Activated CD4-positive, CD25-positive, alpha-beta regulatory T cell (primary cell): ENCODE measurements around the gene SMIM29.
"Not testable (repeated sequence)": the region's sequence is repeated elsewhere in the genome, so short reads cannot be mapped to it uniquely, and the experiment has no call there.

ENCODE experiments used
- DNase-seq, 4 experiments: peaks; one replicate each; lab custom pipeline; 2025; lab: John Stamatoyannopoulos, UW

Gene SMIM29

DNA sequence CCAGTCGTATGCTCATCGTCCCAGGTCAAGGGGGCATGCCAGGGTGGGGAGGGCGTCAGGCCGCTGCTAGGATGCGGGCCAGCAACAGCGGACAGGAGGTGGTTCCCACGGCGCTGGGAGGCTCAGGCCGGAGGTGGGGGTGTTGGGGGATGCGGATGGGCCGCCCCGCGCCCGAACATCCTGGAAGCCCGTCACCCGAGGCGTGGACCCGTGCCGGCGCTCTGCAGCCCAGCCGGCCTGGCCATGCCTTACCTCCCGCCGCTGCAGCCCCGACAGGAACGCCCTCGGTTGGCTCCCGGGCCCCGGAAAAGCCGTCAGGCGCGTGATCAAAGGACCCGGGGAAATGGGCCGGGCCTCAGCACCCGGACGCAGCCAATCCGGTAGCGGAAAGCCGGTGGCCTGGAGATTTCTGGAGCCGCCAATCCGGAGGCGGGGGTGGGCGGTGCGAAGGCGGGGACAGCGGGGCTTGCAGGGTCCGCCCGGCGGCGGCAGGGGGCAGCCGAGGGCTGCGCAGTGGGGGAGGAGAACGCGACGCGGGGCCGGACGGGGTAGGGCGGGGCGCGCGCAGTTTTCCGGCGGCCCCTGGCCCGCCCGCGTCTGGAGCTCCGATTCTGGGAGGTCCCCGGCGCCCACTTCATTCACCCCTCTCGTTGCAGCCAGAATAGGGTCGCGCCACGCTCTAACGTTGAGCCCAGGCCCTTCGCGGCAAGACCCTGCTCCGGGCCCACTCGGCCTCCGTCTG lies at the start of gene SMIM29:
Gene SMIM29 (minus strand): TSS at position 280 of the 742 bp plus-strand sequence. CDS start 1,215 bp downstream, outside the sequence.
- peak; percentile 94 to 97 (median 96) for DNase-seq

DNA sequence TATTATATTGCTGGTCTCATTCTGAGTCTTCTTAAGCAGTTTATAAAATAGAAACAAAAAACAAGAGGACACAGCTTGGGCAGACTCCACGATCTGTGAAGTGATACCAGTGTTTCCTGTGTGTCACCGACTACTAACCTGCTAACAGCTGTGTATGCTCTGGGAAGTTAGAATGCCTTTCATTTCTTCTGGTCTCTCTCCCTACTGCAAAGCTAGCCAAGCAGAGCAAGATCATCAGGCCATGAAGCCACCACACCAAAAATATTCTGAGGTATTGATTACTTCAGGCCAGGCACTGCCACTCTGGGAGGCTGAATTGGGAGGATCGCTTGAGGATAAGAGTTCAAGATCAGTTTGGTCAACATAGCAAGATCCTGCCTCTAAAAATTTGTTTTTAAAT lies 46.9 kb upstream of the SMIM29 start:
- no peak for DNase-seq

DNA sequence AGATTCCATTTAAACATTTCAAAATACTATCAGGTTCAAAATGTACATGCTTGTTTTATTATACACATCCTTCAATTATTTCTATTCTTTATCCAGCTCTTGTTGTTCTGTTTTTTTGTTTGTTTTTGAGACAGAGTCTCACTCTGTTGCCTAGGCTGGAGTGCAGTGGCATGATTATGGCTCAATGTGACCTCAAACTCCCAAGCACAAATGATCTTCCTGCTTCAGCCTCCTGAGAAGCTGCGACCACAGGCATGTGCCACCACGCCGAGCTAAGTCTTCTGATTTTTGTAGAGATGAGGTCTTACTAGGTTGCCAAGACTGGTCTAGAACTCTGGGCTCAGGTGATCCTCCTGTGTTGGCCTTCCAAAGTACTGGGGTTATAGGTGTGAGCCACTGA lies 44.1 kb upstream of the SMIM29 start:
- DNase-seq: no peak

DNA sequence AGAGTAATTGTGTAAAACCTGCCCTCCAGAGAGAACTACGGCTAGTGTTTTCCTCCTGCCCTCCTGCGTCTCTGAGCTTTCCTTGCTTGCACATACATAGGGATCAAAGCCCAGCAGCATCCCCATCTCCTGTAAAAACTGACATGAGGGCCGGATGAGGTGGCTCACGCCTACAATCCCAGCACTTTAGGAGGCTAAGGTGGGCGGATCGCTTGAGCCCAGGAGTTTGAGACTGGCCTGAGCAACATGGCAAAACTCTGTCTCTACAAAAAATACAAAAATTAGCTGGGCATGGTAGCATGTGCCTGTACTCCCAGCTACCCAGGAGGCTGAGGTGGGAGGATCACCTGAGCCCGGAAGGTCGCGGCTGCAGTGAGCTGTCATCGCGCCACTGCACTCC lies 40.3 kb upstream of the SMIM29 start:
- DNase-seq: no peak

DNA sequence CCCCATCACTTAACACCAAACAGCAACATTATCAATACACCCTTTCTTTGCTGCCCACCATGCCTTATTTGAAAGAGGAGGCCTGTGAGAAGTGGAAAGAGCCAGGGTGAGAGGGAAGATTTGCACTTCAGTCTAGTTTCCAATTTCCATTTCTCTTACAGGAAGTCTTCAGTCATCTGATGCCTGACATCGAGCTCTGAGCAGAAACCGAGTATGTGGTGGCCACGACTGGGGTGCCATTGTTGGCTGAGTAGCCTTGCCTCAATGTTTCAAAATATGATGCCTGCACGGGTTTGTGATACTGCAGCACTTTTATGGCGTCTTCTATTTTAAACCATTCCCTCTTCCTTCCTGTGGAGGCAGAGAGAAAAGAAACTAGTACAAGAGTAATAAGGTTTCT lies 39.8 kb upstream of the SMIM29 start:
- no peak for DNase-seq

DNA sequence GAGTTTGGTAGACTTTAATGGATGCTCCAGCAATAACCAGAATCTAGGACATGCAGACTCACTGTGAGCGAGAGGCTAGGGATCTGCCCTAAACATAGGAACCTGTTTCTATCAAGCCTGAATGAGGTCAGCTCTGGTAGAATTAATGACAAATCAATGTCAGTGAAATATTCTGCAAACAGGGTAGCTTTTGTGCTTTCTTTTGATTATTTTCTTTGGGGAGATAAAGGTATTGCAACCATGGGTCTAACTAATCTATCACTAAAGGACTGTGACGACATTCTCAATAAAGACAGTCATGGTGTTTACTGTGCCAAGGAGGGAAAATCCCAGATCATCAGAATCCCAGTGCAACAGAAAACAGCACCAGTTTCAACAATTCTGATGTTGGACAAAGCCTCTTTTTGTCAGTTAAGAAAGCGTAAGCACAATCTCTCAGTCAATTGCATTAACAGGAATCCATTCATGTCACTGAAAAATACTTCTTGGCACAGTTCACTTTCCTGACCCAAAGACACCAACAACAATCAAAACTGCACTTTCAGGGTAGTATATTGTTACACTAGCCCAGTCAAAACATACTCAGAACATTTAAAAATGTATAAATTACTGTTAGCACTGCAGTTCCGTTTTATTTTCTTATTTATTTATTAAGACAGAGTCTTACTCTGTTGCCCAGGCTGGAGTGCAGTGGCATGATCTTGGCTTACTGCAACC lies 36.8 kb upstream of the SMIM29 start:
- no peak for DNase-seq

DNA sequence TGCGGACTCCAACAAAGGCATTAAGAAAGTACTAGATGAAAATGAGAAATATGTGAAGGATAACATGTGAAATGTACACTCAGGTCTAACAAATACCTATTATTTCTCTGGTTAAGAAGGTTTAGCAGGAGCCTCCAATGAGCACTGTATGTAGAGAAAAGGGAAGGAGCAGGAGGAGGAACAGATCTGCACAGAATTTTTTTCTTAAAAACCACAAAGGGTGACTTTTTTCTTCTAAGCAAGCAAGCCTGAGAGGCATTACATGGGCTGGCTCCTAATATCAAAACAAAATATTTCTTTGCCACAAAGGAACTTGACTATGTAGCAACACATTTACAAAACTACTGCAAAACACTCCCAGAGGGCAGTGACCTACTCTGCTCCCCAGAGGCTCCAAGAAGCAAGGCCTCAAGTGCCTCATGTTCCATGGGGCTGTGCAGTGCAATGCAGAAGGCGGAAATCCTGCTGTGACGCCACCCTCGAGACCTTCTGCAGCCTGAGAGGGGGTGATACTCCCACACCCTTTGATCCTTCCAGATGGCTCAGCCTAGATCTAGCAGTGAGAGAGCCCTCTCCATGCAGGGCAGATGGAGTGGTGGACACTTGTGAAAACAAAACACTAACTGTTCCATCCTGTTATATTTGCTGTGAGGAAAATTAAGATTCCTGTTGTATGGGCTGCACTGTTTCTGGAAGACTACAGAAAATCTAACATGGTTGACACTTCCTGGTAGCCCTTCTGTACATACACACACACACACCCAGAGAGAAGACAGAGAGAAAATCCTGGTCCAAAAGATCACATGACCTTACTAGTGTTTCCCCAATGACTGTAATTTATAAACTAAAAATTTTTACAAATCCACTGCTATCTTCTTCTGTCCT lies 36.0 kb upstream of the SMIM29 start:
- no peak for DNase-seq

DNA sequence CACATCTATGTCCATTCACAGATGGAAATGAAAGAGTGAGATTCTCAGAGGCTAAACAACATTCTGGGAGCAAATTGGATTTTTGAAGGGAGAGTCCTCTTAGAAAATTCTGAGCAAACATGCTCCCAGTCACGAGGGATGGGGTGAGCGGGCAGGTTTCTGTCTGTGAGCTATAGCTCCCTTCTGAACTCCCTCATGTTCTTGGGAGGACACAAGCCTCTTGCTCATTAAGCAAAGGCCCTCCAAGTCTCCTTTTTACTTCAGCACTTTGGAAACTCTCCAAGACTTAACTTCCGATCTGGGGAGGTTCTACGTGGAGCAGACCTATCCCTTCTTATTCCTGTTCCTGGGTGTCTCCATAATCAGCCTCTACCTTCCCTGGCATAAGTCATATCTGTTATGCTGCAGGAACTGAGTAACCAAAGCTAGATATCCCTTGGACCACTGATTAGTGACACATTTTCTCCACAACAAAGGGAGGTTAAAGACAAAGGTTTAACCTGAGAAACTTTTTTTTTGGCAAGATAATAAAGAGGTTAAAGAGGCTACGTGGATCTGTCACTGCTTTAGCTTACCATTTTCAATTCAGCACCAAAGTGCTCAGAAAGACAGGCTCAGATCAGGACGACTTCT lies 33.0 kb upstream of the SMIM29 start:
- DNase-seq: no peak

DNA sequence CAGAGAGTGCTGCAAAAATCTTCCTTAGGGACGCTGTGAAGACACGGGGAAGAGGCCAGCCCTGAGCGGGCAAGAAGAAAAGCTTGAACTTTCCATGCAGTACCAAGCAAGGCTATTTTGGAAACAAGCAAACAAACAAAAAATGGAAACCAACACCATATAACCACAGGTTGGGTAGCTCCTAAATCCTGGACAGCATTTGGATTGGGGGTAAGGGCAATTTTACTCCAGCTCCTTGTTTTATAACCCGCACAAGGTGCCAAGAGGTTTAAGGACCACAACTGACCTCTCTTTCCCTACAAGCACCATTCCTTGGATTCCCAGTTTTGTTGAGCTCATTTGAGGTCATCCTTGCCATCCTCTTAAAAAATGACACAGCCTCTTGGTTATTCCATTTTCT lies 31.4 kb upstream of the SMIM29 start:
- no peak for DNase-seq

DNA sequence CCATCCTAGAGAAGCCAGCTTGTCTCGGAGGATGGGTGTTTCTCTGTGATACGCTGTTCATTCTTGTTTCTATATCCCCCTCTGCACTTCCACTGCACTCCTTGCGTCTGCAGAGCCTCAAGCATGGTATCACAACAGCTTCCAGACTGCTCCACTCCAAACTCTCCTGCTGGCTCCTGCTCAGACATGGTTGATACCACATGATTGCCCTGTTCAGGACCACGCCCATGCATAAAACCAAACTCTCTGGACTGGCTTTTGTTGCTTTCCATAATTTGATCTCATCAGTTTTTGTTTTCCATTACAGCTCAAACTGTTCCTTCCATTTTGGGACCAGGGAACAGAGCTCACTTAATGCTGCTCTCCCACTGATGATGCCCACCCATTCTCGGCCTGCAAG lies 30.0 kb upstream of the SMIM29 start:
- no peak for DNase-seq

DNA sequence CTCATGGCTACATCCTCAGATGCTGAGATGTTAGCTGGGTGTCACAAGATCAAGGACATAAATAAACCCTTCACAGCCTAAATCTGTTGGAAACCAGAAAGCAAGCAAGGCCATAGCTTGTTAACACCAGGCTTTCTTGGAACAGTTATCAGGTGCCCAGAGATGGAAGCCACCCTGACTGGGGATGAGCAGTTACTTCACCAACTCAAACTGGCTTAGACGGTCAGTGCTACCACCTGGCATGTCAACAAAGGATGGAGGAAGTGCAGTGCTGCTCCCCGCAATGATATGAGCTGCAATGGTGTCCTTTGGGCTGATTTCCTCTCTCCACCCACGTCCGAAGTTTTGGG lies 28.9 kb upstream of the SMIM29 start:
- no peak for DNase-seq

DNA sequence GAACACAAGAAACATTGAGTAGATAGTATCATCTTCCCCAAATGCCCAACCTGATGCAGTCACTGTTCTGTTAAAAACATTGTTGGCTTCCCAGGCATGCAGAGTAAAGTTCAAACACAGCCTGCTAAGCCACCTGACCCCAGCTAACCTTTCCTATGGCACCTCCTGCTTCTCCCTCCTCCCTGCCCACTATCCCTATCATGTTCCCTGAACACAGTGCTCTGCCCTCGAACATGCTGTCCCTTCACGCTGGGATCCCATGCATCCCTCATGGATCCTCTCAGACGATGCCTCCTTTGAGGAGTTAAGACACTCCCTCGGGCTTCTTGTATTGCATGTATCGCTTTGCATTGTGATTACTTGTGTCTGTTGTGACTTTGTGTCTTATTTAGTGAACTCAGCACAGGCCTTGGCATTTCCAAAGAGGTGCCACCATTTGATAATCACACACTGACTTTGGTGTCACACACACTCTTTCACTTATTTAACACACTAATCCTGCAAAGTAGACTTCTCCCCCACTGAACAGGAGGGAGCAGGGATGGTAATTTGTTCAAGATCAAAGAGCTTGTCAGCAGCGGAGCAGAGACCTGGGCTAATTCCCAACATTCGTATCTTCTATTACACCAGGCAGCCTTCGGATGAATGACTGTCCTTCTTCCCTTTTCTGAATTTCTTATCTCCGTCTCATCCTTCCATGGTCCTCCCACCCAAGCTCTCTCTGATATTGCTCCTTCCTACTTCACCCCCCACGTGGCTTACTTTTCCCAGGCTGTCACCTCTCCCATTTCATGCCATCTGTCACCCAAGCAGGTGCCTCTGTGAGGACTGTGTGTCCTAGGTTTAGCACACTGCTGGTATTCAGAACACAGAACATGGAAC lies 28.3 kb upstream of the SMIM29 start:
- no peak for DNase-seq

DNA sequence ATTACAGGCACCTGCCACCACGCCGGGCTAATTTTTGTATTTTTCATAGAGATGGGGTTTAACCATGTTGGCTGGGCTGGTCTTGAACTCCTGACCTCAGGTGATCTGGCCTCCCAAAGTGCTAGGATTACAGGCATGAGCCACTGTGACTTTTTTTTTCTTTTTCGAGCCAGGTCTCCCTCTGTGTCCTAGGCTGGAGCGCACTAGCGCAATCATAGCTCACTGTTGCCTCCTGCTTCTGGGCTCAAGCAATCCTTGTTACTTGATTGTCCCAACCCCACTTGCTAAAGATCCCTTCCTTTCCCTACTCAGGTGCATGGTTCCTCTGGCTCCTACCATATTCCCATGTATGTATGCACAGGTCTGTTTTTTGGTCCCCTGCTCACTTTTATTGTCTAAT lies 27.4 kb upstream of the SMIM29 start:
- DNase-seq: no peak

DNA sequence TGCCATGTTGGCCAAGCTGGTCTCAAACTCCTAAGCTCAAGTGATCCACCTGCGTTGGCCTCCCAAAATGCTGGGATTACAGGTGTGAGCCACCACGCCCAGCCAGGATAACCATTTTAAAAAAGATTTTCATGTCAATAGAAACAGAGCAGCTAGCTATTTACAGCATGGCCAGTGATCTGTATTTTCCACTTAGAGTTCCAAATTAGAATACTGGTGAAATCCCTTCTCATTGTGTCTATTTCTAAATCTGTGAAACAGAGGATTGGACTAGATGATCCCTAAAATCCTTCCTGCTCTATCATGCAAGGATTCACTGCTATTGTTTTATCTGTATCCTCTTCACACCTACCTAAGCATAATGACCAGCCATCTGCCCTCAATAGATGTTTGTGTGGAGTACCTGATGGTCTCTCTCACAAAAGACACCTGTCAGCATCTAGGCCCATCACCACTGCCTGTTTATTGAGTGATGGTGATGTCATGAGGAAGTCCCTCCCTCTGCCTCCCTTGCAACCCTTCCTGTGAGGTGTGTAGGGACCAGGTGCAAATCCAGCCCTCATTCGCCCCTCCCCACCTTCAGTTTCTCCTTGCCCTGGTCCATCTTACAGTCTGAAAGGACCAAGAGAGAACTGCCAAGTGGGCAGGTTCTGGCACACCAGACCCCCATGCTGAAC lies 26.5 kb upstream of the SMIM29 start:
- no peak for DNase-seq

DNA sequence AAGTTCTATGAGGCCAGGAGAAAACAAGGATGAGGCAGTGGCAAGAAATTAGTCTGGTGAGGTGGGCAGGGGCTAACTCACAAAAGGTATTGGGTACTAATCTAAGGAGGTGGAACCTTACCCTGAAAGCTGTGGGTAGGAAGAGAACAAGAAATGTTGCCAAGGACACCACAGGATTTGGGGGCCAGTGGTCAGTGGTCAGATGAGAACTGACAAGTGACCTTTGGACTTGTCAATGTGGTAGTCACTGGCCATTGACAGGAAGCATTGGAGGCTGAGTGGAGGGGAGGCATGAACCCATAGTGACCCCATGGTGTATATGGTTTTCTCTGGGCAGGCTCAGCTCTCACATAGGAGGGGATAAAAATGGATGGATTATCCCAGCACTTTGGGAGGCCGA lies 25.3 kb upstream of the SMIM29 start:
- DNase-seq: no peak

DNA sequence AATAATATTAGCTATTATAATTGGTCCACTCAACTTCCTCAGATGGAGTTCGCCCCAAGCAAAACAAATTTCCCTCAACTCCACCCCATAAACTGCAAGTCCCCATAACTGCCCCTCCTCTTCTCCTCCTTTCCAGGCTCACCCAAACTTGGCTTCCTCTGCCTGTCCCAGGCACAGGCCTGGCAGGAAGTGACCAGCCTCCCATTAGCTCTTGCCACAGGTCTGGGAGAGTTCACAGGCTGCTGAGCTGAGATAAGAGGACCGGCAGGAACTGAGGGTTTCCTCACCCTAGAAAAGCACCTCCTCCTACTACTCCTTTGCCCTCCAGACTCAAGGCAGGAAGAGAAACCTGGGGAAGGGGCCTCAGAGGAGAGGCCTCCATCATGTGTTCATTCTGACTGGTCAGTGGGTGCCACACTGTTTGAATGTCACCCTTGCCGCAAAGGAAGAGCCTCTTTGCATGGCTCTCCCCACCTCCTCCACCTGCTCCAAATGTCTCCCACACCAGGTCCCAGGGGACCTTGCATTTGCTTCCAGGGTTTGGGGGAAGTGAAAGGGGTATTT lies 24.5 kb upstream of the SMIM29 start:
- no peak for DNase-seq

DNA sequence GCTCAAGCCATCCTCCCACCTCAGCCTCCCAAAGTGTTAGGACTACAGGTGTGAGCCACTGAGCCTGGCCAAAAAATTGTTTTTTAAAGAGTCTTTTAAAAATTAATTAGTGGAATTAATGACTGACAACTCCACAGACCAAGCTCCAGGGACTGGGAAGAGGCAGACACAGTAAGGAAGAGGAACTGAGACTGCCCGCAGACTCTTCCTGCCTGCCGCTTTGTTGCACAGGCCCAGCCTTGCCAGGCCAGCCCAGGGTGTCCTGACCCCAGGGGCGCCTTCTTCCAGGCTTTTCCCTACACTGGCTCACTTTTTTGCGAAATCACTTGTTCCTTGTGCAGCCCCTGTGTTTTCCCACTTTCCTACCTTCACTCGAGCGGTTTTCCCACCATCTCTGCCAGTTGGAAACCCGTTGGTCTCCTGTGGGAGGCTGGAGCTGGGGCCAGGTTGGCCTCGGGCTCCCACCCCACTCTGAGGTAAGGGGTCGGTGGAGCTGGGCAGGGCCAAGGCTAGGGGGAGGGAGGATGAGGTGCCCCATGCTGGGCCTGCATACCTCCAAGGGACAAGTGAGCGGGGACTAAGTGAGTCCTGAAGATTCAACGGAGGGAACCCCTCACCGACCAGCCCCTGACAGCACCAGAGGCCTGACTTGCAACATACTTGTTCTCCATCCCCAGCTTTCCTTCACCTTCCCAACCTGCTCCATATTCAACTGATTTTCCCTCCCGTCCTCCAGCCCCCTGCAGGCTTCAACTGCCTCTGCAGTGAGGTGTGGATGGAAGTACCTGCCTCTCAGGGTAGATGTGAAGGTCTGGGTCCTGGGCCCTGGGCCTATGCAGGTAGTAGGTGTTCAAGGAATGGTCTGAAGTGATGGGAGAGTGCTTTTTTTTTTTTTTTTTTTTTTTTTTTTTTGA lies 23.5 kb upstream of the SMIM29 start:
- no peak for DNase-seq

DNA sequence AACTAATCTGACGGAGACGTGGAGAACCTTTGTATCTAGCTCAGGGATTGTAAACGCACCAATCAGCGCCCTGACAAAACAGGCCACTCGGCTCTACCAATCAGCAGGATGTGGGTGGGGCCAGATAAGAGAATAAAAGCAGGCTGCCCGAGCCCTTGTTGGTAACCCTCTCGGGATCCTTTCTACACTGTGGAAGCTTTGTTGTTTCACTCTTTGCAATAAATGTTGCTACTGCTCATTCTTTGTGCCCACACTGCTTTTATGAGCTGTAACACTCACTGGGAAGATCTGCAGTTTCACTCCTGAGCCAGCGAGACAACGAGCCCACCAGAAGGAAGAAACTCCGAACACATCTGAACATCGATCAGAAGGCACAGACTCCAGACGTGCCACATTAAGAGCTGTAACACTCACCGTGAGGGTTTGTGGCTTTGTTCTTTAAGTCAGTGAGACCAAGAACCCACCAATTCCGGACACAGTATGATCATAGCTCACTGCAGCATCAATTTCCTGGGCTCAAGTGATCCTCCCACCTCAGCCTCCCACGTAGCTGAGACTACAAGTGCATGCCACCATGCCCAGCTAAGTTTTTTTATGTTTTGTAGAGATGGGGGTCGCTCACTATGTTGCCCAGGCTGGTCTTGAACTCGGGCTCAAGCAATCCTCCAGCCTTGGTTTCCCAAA lies 21.0 kb upstream of the SMIM29 start:
- not testable (repeated sequence) for DNase-seq

DNA sequence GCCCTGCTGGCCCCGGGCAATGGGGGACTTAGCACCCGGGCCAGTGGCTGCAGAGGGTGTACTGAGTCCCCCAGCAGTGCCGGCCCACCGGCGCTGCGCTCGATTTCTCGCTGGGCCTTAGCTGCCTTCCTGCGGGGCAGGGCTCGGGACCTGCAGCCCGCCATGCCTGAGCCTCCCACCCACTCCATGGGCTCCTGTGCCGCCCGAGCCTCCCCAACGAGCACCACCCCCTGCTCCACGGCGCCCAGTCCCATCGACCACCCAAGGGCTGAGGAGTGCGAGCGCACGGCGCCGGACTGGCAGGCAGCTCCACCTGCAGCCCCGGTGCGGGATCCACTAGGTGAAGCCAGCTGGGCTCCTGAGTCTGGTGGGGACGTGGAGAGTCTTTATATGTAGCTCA lies 20.3 kb upstream of the SMIM29 start:
- DNase-seq: not testable (repeated sequence)
